ENCODE measurements around the gene PHACTR3.

Gene PHACTR3

DNA sequence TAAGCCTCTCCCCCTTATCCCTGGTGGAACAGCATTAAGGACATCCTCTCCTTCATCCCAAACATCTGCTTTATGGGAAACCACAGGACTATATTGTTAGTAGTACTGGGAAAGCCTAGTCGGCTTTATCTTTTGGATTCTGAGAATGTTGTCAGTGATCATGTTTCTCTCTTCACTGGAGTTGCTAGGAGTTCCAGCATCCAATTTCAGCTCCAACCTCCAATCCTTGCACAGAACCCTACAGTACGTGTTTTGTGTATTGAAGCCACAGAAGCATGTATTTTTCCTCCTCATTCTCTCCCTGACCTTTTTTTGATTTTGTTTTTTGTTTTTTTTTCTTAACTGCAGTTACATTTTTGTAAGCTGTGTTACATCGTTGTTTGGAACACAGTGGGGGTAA, 84.0 kb downstream of the PHACTR3 start:
- no peak for DNase-seq (ENCODE audit: extremely low read depth, low read depth)
- TF ChIP-seq, protein P1, sequence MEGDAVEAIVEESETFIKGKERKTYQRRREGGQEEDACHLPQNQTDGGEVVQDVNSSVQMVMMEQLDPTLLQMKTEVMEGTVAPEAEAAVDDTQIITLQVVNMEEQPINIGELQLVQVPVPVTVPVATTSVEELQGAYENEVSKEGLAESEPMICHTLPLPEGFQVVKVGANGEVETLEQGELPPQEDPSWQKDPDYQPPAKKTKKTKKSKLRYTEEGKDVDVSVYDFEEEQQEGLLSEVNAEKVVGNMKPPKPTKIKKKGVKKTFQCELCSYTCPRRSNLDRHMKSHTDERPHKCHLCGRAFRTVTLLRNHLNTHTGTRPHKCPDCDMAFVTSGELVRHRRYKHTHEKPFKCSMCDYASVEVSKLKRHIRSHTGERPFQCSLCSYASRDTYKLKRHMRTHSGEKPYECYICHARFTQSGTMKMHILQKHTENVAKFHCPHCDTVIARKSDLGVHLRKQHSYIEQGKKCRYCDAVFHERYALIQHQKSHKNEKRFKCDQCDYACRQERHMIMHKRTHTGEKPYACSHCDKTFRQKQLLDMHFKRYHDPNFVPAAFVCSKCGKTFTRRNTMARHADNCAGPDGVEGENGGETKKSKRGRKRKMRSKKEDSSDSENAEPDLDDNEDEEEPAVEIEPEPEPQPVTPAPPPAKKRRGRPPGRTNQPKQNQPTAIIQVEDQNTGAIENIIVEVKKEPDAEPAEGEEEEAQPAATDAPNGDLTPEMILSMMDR (IDR thresholded peaks at IDR 0.05; ENCODE audit: low read depth, low read length, missing control alignments): no peak
- no peak overlapping the region for H3K4me3 ChIP-seq (replicated peaks; ENCODE audit: low read depth, low read length)

DNA sequence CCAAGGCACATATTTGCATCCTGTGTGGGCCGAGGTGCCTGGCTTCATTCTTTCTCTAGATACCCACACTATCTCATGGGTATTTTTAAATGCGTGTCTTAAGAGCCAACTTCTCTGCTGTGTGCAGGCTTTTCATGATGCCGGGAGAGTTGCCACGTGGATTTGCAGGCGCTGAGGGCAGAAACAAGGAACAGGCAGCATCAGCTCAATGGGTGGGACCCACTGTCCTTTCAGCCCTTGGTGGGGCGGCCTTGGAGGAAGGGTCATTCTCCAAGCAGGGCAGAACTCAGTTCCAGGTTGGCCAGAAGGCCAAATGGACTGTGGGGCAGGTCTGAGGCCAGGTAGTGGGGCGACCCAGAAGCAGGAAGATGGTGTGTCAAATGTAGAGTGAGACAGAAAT, 84.7 kb downstream of the PHACTR3 start:
- no peak for DNase-seq (ENCODE audit: extremely low read depth, low read depth)
- no peak overlapping the region for H3K4me3 ChIP-seq (replicated peaks; ENCODE audit: low read depth, low read length)
- TF ChIP-seq, protein P1 (IDR thresholded peaks at IDR 0.05; ENCODE audit: low read depth, low read length, missing control alignments): no peak

DNA sequence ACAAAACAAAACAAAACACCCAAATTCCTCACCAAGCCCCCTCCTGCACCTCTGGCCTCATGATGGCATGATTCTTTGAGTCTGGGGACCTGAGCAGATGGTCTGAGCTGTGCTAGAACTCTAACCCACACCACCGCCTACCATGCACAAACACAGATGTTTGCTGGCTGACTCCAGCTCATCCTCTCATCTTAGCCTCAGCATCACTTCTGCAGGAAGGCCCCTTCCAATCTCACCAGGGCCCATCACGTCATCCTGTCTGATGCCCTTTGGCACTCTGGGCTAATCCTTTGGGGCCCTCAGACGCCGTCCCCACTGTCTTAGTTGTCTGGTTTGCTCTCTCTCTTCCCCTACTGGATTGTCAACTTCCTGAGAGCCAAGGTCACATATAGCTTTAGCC, 85.8 kb downstream of the PHACTR3 start:
- no peak overlapping the region for H3K4me3 ChIP-seq (replicated peaks; ENCODE audit: low read depth, low read length)
- TF ChIP-seq, protein P1 (IDR thresholded peaks at IDR 0.05; ENCODE audit: low read depth, low read length, missing control alignments): no peak
- no peak for DNase-seq (ENCODE audit: extremely low read depth, low read depth)

DNA sequence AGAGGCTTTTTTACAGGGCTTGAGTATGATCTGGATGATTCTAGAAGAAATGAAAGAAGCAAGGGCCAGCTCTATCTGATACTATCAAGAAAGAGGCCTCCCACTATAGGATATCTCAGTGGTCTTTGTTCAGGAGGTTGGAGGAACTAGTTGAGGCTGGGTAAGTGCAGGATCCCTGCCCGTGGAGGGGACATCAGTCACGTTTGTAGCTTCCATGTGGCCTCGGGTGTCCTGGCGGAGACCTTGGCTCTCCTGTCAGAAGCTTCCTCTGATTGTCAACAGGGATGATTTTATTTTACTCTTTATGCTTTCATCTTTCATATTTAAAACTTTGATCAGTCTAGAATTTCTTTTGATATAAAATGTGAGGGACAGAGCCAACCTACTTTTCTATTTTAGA, 86.6 kb downstream of the PHACTR3 start:
- no peak overlapping the region for H3K4me3 ChIP-seq (replicated peaks; ENCODE audit: low read depth, low read length)
- no peak for DNase-seq (ENCODE audit: extremely low read depth, low read depth)
- TF ChIP-seq, protein P1 (IDR thresholded peaks at IDR 0.05; ENCODE audit: low read depth, low read length, missing control alignments): no peak

DNA sequence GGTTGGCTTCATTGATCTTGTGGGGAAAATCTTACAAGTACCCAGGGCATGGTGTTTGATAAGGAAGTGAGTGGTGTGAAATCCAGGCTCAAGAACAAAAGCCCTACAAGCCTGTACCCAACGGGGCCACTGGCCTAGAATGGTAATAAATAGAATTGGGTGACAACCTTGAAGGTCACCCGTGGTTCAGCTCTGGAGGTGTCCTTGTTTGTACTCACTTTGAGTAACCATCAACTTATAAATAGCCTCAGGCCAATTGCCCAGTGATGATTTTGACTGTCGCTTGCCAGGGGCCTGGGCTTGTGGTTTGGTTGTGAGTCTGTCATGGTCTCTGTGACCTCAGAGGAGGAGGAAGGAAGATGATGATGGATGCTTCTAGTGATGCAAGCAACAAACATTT, 87.8 kb downstream of the PHACTR3 start:
- TF ChIP-seq, protein P1 (IDR thresholded peaks at IDR 0.05; ENCODE audit: low read depth, low read length, missing control alignments): no peak
- no peak overlapping the region for H3K4me3 ChIP-seq (replicated peaks; ENCODE audit: low read depth, low read length)
- DNase-seq (ENCODE audit: extremely low read depth, low read depth): no peak

DNA sequence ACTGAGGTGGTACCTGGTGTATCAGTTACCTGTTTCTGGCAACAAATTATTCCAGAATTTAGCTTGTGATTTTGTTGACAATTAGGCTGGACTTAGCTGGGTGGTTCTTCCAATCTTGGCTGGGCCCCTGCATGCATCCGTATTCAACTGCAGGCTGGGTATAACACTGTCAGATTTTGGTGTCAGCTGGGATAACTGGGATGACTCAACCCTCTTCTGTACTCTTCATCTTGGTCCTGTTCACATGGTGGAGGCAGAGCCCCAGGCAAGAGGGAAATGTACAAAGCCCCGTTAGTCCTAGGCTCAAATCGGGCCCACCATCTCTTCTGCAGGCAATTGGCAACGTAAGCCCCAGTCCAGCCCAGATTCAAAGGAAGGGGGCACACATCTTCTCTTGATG, 89.2 kb downstream of the PHACTR3 start:
- DNase-seq (ENCODE audit: extremely low read depth, low read depth): no peak
- H3K4me3 ChIP-seq (replicated peaks; ENCODE audit: low read depth, low read length): no peak overlapping the region
- TF ChIP-seq, protein P1 (IDR thresholded peaks at IDR 0.05; ENCODE audit: low read depth, low read length, missing control alignments): no peak

DNA sequence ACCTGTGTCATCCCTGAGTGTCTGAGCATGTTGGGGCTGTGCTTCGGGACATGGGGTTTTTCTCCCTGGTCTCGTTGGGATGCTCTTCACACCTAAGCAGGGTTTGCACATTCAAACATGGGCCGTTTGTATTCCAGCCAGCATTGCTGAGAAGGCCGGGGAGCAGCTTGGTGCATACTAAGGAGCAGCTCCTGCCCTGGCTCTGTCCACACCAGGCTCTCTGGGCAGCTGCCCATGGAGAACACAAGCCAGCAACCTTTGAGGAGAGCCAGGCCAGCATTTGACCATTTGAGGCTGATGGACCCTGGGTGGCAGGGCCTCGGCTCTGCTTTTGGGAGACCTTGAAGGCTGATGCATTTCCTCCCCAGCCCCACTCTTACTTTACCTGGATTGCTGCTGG, 92.1 kb downstream of the PHACTR3 start:
- H3K4me3 ChIP-seq (replicated peaks; ENCODE audit: low read depth, low read length): no peak overlapping the region
- TF ChIP-seq, protein P1 (IDR thresholded peaks at IDR 0.05; ENCODE audit: low read depth, low read length, missing control alignments): no peak
- DNase-seq (ENCODE audit: extremely low read depth, low read depth): no peak

All from HFF-Myc (cell line).